Neutrophil (primary cell): ENCODE measurements around the gene LYAR.

Experiments
- H3K27ac ChIP-seq: fragments of 200-600 bp; sonication (generic); 2 replicates; pipeline ENCODE4 v1.5.1; 2016; ENCODE audit warnings: mild to moderate bottlenecking, moderate library complexity
- H3K27me3 ChIP-seq: fragments of 200-600 bp; sonication (generic); 2 replicates; pipeline ENCODE4 v1.6.0; 2016; ENCODE audit warnings: mild to moderate bottlenecking
- H3K36me3 ChIP-seq: fragments of 200-600 bp; sonication (generic); 2 replicates; pipeline ENCODE4 v1.5.1; 2017
- H3K4me1 ChIP-seq, 2 experiments: fragments of 200-600 bp in 1 of 2; sonication (generic) in 1 of 2; 1 replicate in 1 of 2; 2 replicates in 1 of 2; pipeline versions ENCODE4 v1.5.1 to v1.6.1; 2013 to 2016; ENCODE audit warnings: low read depth in 1 of 2, low read length in 1 of 2, mild to moderate bottlenecking in 1 of 2, moderate library complexity in 1 of 2; ENCODE audit not compliant: control insufficient read depth in 1 of 2, insufficient read depth in 1 of 2
- H3K4me3 ChIP-seq, 2 experiments: fragments of 200-600 bp in 1 of 2; sonication (generic) in 1 of 2; 1 replicate in 1 of 2; 2 replicates in 1 of 2; pipeline ENCODE4 v1.5.1; 2013 to 2016; ENCODE audit warnings: low read depth in 1 of 2, low read length in 1 of 2, mild to moderate bottlenecking in 1 of 2, moderate library complexity in 1 of 2
- H3K9me3 ChIP-seq: fragments of 200-600 bp; sonication (generic); 2 replicates; pipeline ENCODE4 v1.5.1; 2016
- CTCF ChIP-seq: fragments of 200-600 bp; sonication (generic); IDR thresholded peaks from 2 replicates; pipeline ENCODE4 v1.5.1; 2016; ENCODE audit warnings: antibody characterized with exemption

LYAR gene

GRCh38 chr4:4228356-4228668 lies 61.6 kb downstream of the LYAR start:
- H3K4me1 ChIP-seq: no peaks in the 10 kb centered on the region
- H3K36me3 ChIP-seq: no peaks in the 10 kb centered on the region
- no peak for TF ChIP-seq CTCF
- no peaks in the 10 kb centered on the region for H3K9me3 ChIP-seq
- peaks cover 77% of the 10 kb centered on the region for H3K27me3 ChIP-seq
- no peak overlapping the region for H3K4me3 ChIP-seq
- no peak overlapping the region for H3K27ac ChIP-seq

GRCh38 chr4:4227510-4228355 lies 62.2 kb downstream of the LYAR start:
- no peaks in the 10 kb centered on the region for H3K4me1 ChIP-seq
- TF ChIP-seq CTCF: no peak
- H3K27ac ChIP-seq: no peak overlapping the region
- H3K27me3 ChIP-seq: peaks cover 83% of the 10 kb centered on the region
- no peak overlapping the region for H3K4me3 ChIP-seq
- no peaks in the 10 kb centered on the region for H3K36me3 ChIP-seq
- no peaks in the 10 kb centered on the region for H3K9me3 ChIP-seq

- no peaks in the 10 kb centered on the region for H3K9me3 ChIP-seq
- peaks cover 92% of the 10 kb centered on the region for H3K27me3 ChIP-seq
- no peak for TF ChIP-seq CTCF
- no peak within 1 kb of the TSS for H3K4me3 ChIP-seq
- H3K4me1 ChIP-seq: no peaks in the 10 kb centered on the region
- H3K27ac ChIP-seq: no peak within 1 kb of the TSS
- no peaks in the 10 kb centered on the region for H3K36me3 ChIP-seq
These were observed 63.1 kb downstream of the LYAR start, which contains the start of gene OTOP1 for GRCh38 chr4:4226606-4227438. OTOP1 (minus strand) TSS chr4:4226929; CDS start chr4:4226864, 65 bp downstream.

GRCh38 chr4:4225915-4226605 lies 63.9 kb downstream of the LYAR start:
- no peaks in the 10 kb centered on the region for H3K9me3 ChIP-seq
- H3K4me1 ChIP-seq: no peaks in the 10 kb centered on the region
- no peak overlapping the region for H3K27ac ChIP-seq
- peaks cover 91% of the 10 kb centered on the region for H3K27me3 ChIP-seq
- TF ChIP-seq CTCF: no peak
- no peaks in the 10 kb centered on the region for H3K36me3 ChIP-seq
- H3K4me3 ChIP-seq: no peak overlapping the region
